Activated T-cell treated with anti-CD3 and anti-CD28 coated beads, Interleukin-2, amount 50 U/mL, for 48 hours (primary cell): Measurements from ENCODE around the gene KCNK13.
"Not testable (repeated sequence)": the region's sequence is repeated elsewhere in the genome, so short reads cannot be mapped to it uniquely, and the experiment has no call there.

ENCODE experiments used
- DNase-seq, 2 experiments: peaks; one replicate each; pipeline ENCODE4 v3.0.0-alpha.2; 2020

Gene KCNK13

DNA sequence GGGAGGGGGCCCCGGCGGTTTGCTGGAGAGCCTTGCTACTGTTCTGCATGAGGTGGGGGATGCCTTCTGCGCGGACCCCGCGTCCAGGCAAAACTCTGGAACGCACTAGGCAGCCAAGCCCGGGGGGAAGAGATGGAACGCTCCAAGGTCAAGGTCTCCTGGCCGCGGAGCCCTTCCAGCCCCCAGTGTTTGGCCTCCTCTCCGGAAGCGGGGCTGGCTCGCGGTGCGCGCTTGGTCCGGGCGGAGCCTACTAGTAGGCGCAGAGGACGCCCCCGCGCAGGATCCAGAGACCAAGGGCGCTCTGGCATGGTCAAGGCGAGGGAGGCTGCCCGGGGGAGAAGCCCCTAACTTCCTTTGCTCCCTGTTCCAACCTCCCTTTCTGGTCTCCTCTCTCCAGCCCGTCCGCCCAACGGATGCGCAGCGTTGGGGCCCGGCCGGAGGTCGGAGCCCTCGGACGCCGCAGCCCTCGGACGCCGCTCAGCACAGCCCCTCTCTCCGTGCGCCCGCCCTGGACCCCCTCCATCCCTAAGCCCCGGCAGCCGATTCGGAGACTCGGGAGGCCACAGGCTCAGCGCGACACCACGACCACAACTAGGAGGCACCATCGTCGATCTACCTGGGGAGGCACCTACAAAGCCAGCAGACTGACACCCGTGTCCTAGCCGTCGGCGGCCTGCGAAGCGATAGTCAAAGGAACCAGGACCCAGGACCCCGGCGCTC is 669 bp upstream of the KCNK13 start:
- DNase-seq = peak; percentile 34 to 38

DNA sequence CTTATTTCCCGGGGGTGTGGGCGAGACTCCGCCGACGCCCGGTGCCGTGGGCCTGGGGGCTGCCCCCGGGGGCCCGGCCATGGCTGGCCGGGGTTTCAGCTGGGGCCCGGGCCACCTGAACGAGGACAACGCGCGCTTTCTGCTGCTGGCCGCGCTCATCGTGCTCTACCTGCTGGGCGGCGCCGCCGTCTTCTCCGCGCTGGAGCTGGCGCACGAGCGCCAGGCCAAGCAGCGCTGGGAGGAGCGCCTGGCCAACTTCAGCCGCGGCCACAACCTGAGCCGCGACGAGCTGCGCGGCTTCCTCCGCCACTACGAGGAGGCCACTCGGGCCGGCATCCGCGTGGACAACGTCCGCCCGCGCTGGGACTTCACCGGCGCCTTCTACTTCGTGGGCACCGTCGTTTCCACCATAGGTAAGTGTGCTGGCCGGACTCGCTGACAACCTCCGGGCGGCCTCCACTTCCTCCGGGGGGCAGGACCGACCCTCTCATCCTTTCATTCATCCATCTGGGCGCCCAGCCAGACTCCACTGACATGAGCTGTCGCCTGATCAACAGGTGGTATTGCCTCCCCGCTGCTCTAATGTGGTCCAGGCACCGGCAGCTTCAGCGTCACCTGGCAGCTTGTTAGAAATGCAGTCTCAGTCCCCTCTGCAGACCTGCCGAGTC is 467 bp downstream of the KCNK13 start:
- DNase-seq = peak in 1 of 2 experiments; percentile 38

DNA sequence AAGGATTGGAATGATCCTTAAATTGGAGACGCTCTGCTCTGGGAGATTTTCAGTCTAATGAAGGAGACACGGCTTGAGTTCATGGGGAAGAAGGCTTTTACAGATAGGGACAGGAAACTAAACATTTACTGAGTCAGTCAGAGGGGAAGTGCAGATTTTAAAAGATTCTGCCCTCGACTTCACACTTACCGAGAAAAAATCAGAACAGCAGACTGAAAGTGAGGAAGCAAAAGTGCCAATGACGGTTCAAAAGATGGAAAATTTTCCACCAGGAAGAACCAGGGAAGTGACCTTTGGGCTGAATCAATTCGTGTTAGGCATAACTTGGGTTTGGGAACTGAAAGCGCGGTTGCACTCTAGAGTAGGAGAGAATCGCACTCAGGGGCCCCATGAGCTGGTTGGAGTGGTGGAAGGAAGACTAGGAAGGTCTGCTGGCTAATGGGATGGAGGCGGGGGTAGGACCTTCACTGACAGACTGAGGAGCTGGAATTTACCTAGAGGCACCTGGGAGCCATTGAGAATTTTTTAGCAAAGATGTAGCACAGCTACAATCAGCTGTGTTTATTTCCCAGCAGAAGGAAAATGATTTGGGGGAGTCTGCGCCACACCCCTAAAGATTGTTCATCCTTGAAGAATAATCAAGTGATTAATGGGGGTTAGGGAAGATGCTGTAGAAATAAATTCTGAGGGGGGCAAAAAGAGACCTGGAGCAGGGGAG is 1.2 kb downstream of the KCNK13 start:
- DNase-seq = no peak

DNA sequence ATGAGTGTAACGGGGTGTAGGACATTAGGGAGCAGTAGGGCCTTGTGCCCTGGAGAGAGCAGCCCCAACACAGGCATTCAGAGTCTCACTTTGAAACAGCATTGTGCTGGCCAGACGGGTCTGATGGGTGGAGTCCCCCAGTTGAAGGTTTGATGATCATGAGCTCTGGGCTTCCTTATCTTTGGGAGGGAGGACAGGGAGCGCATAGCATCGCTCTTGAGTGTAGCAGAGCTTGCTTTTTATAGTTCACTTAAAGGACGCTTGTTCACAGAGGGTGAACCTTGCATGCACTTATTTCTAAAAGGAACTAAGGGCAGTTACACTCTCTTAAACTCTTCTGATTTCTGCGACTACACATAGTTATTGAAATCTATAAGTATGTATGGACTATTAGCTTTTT is 10.6 kb downstream of the KCNK13 start:
- no peak for DNase-seq

GRCh38 chr14:90079576-90079975 is 17.8 kb downstream of the KCNK13 start:
- no peak for DNase-seq

- no peak for DNase-seq
Observed at GRCh38 chr14:90087433-90087832, 25.6 kb downstream of the KCNK13 start.

DNA sequence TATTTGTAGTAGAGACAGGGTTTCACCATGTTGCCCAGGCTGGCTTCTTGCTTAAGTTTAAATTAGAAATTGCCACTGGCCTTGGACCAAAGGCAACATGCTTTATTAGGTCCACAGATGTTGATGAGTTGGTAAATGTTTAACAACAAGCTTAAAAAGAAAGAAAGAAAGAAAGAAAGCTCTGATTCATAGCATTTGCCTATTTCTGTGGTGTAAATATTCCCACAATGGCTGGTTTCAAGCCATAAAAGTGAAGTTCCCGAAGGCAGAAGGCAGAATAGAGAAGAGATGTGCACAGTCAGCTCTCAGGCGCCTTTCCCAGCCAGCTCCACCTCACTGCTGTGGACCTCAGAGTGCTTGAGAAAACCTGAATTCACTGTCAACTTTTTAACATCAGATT is 26.4 kb downstream of the KCNK13 start:
- no peak for DNase-seq

DNA sequence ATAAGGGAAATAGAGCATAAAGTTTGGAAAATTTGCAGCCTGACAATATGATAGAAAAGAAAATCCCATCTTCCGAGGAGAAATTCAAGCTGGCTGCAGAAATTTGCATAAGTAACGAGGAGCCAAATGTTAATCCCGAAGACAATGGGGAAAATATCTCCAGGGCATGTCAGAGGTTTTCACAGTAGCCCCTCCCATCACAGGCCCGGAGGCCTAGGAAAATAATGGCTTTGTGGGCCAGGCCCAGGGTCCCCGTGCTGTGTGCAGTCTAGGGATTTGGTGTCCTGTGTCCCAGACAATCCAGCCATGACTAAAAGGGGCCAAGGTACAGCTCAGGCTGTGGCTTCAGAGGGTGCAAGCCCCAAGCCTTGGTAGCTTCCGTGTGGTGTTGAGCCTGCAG is 27.7 kb downstream of the KCNK13 start:
- DNase-seq = not testable (repeated sequence)

GRCh38 chr14:90091393-90091792 is 29.6 kb downstream of the KCNK13 start:
- no peak for DNase-seq

DNA sequence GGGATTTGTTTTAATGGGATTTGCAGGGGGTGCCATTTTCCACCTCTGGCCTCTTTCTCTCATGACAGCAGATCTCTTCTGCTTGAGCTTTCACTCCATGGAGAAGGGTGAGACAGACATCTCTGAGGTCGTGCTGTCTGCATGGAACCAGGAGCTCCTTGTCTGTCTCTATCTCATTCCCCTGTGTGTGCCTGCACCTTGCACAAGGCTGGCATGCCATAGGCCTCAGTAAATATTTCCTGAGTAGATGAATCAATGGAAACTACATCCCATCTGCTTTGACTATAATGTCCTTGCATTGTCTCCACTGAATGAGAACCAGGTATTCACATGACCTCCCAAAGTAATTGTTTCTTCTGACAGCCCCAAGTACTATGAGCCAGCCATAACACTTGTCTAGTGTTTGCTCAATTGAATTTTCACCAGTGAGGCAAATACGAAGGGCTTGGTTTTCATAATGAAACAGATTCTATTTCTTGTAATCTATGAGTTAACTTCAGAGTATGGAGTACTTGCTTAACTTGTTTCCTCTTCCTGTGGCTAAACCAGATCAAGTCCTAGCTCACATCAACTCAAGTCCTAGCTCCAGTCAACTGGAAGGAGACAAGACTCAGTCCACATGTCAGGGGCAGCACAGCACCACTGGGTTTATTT is 32.3 kb downstream of the KCNK13 start:
- DNase-seq = no peak

DNA sequence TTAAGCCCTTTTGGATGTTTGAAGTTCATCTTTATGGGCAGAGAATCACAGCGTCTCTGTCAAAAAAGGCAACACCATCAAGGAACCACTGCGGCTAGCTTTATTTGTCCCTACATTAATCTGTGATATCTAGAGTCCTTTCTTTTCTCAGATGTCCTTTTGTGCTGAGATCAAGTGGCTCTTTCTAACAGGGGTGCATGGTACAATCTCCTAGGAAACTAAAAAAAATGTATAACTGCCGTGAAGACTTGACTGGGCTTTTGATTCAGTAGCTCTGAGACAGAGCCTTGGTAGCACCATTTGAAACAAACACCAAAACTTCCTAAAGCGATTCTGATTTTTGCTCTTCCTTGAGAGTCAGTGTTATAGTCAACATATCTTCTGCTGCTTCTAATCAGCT is 33.3 kb downstream of the KCNK13 start:
- no peak for DNase-seq

- DNase-seq = no peak
Observed at GRCh38 chr14:90096566-90096965, 34.8 kb downstream of the KCNK13 start.

DNA sequence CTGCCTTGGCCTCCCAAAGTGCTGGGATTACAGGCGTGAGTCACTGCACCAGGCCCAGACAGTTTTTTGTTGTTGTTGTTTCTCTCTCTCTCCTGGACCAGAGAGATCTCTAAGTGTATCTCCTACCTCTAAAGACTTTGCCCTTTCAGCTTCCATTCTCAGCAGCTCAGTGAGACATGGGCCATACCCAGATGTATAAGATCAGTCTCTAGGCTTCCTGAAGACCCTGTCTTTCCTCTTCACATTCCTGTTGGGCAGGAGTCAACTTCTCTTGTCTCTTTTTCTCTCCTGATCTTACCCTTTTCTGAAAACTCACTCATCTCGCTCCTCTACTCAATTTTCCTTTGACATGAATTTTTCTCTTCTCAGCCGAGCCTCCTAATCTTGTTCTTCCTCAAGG is 42.0 kb downstream of the KCNK13 start:
- no peak for DNase-seq

- DNase-seq = no peak
Observed at GRCh38 chr14:90105756-90106155, 44.0 kb downstream of the KCNK13 start.

GRCh38 chr14:90107789-90108188 is 46.0 kb downstream of the KCNK13 start:
- no peak for DNase-seq

DNA sequence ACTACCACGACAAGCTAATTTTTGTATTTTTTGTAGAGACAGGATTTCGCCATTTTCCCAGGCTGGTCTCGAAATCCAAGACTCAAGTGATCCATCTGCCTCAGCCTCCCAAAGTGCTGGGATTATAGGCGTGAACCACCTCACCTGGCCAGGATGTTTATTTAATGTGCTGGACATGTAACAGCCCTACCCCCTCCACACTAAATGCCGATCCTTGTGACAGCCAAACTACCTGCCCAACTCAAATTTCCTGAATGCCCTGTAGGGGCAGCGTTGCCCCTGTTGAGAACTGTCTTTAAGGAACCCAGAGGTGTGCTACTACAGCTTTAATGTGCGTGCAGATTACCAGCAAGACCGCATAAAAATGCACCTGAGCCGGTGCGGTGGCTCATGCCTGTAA is 48.1 kb downstream of the KCNK13 start:
- peak in 1 of 2 experiments; percentile 25 for DNase-seq

DNA sequence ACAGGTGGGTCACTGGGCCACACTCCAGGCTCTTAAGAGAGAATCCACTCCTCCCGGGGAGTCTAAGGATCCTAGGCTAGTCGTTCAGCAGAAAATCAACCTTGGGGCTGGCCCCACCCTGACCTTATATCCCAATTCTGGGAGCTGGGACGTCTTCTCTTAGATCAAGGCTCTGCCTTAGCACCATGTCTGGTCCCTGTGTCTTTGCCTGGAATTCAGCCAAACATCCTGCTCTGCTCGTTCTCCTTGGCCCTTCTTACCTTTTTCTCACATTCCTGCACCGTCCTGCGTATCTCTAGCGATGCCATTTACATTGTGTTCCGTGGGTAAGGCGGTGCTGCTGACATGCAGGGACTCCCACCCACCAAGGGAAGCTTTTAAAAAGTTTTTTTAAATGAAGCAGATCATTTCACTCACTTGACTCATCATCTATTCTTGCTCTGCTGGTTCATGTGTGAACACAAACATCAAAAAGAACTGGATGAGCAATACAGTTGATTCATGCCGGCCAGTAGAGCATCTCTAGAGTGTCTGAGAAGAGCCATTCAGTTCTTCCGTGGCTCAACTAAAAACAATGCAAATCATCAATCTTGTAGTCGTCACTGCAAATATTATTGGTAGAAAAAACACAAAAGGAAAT is 50.2 kb downstream of the KCNK13 start:
- no peak for DNase-seq

- DNase-seq = no peak
Observed at GRCh38 chr14:90114554-90114953, 52.8 kb downstream of the KCNK13 start.

DNA sequence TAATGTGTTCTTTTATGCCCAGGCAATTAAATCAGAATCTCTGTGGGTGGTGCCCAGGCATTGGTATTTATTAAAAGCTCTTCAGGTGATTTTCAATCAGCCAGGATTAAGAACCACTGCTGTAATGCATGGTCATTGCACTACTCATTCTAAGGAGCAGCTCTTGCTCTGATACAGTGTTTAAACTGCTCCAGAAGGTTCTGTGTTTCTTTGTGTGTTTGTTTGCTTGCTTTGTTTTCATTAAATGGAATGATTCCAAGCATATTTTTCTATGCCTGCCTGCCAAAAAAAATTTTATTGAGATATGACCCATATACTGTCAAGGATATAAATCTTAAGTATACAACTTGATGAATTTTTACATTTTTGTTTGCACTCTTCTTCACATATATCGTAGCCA is 54.0 kb downstream of the KCNK13 start:
- no peak for DNase-seq

GRCh38 chr14:90116444-90116843 is 54.6 kb downstream of the KCNK13 start:
- DNase-seq = no peak

DNA sequence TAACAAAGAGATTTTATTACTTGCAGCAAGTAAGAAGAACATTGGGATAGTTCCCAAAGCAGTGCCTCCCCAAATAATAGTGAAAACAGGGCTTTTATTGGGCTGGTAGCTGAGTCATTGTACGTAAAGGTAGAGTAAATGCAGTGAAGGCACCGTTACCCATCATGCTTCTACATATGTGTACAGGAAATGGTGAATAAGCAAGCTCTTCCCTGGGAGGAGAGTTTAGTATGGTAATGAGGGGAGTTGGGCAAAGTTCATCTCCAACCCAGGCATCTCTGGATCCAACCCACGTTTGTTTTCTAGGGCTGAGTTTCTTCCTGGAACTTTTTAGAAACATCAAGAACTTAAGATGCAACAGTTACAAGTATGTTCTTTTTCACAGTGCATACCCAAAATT is 56.2 kb downstream of the KCNK13 start:
- no peak for DNase-seq

DNA sequence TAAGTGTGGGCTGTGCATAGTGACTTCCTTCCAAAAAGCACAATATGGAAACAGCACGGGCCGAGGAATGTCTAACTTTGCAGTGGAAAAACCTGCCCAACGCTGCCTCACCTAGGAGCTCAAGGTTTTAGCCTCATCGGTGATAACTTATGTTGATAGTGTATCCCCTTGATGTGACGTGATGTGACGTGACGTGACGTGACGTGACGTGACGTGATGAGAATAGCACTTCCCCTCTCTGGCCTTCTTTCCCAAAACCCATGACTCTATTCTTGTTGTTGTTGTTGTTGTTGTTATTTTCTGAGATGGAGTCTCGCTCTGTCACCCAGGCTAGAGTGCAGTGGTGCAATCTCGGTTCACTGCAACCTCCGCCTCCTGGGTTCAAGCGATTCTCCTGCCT is 64.5 kb downstream of the KCNK13 start:
- no peak for DNase-seq
